OCI-LY3 (cell line): Measurements from ENCODE around the gene RECK.

ENCODE experiments used
- CTCF ChIP-seq: fragments of 200-600, 300-600 bp; sonication (generic); IDR thresholded peaks from 2 replicates; pipeline ENCODE4 v1.5.1; 2014; ENCODE audit warnings: antibody characterized with exemption, low read length, low read depth
- EZH2phosphoT487 ChIP-seq: fragments of 200-600 bp; shearing (Covaris generic); IDR thresholded peaks from 2 replicates; pipeline ENCODE4 v1.6.1; 2018; ENCODE audit warnings: antibody characterized with exemption, mixed run types, low read depth

- no peak for TF ChIP-seq CTCF
- no peak for TF ChIP-seq EZH2phosphoT487
Measured at GRCh38 chr9:36116593-36116992, 79.9 kb downstream of the RECK start.
